22Rv1 (cell line): ENCODE data around the gene MOB3B.

Experiments used
- CTCF ChIP-seq: fragments of 450-650 bp; IDR thresholded peaks from 2 replicates; pipeline ENCODE4 v1.5.1; 2017; ENCODE audit warnings: mild to moderate bottlenecking
- ZFX ChIP-seq: fragments of 450-650 bp; IDR thresholded peaks from 2 replicates; pipeline ENCODE4 v1.6.1; 2017; ENCODE audit warnings: antibody characterized with exemption, borderline replicate concordance

DNA sequence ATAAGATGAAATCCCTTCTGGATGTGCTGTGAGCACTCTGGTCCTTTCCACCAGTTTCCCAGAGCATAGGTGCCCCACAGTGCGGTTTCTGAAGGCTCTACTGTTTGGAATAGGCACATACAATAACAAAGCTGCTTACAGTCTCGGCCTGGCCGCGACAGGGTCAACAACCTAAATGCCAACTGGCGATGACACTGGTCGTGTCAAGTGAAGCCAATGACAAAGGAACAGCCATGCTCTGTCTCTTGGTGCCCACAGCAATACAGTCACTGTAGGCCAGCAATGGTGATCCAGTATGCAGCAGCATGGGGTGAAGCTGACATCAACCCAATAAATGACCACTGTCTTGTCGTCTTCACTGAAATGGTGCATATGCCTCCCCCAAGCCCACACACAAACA, 184.8 kb downstream of the MOB3B start:
- no peak for TF ChIP-seq CTCF
- no peak for TF ChIP-seq ZFX
